Gastrocnemius medialis (tissue), 4 donors: ENCODE measurements around the gene CRKL. TPM values are rescaled to one million over a fixed set of nuclear protein-coding genes. Genes with fewer than 3 reads are reported as not detected.
"Not testable (repeated sequence)": the region's sequence is repeated elsewhere in the genome, so short reads cannot be mapped to it uniquely, and the experiment has no call there.

Source experiments
- ATAC-seq, 2 donors: fragments of 150-250 bp; one replicate each; pipeline ENCODE4 v1.9.1; 2016
- DNase-seq, 2 donors: peaks; one replicate each; pipeline ENCODE4 v3.0.0-alpha.2; 2019
- H3K27ac ChIP-seq, 4 donors: fragments of 200-600 bp; sonication (generic); 1 replicate in 1 of 4; 2 replicates in 3 of 4; pipeline ENCODE4 v1.5.1; 2016 to 2018; ENCODE audit warnings: mild to moderate bottlenecking in 2 of 4, moderate library complexity in 1 of 4
- H3K27me3 ChIP-seq, 3 donors: fragments of 200-600 bp; sonication (generic) in 2 of 3; 1 replicate in 1 of 3; 2 replicates in 2 of 3; pipeline versions ENCODE4 v1.5.1 to v1.6.0; 2016 to 2019; ENCODE audit warnings: mild to moderate bottlenecking in 1 of 3, moderate library complexity in 1 of 3
- H3K36me3 ChIP-seq, 2 donors: fragments of 200-600 bp; sonication (generic) in 1 of 2; one replicate each; pipeline ENCODE4 v1.5.1; 2017 to 2018
- H3K4me1 ChIP-seq, 2 donors: fragments of 200-600 bp; sonication (generic) in 1 of 2; one replicate each; pipeline ENCODE4 v1.5.1; 2016 to 2017; ENCODE audit warnings: mild to moderate bottlenecking in 2 of 2
- H3K4me3 ChIP-seq, 4 donors: fragments of 200-600 bp; sonication (generic) in 3 of 4; 1 replicate in 1 of 4; 2 replicates in 3 of 4; pipeline ENCODE4 v1.5.1; 2016 to 2019; ENCODE audit warnings: mild to moderate bottlenecking in 2 of 4
- H3K9me3 ChIP-seq, 3 donors: fragments of 200-600 bp; sonication (generic) in 2 of 3; 1 replicate in 1 of 3; 2 replicates in 2 of 3; pipeline ENCODE4 v1.5.1; 2016 to 2019
- POLR2A ChIP-seq, 2 donors: fragments of 450-650 bp; IDR thresholded peaks; one replicate each; pipeline ENCODE4 v1.6.1; 2017; ENCODE audit warnings: antibody characterized with exemption in 2 of 2, mild to moderate bottlenecking in 2 of 2, moderate library complexity in 2 of 2
- in situ Hi-C, 4 donors: fragments of 200-750 bp; cut with MboI; loops; one replicate each; pipeline versions ENCODE4 v1.15.0 to v1.8.0; 2017; ENCODE audit warnings: low sequenced_read_pairs in 4 of 4
- intact Hi-C: fragments of 100-400 bp; cut with DNase I; formaldehyde crosslinking; loops from one replicate; pipeline ENCODE4 v1.15.1; 2023; ENCODE audit warnings: low total_unique reads
- total RNA-seq, 4 donors: library from RNA; depleted of rRNA; stranded (reverse); fragments of >200 nt; gene quantifications; one replicate each; pipeline versions ENCODE4 v1.1.0 to v1.2.3, GENCODE V29; 2016
- TF ChIP-seq, protein P1 (sequence below), 5 experiments: fragments of 450-650 bp in 3 of 5; fragments of 200-600 bp in 2 of 5; sonication (generic) in 2 of 5; IDR thresholded peaks in 4 of 5; conservative IDR thresholded peaks in 1 of 5; 1 replicate in 4 of 5; 2 replicates in 1 of 5; pipeline ENCODE4 v1.5.1; 2016 to 2019; ENCODE audit warnings: antibody characterized with exemption in 5 of 5, mild to moderate bottlenecking in 3 of 5, moderate library complexity in 3 of 5

The CRKL gene
- total RNA-seq, 4 donors from 2014 or later = 73.3 to 109 (median 84.7) TPM

DNA sequence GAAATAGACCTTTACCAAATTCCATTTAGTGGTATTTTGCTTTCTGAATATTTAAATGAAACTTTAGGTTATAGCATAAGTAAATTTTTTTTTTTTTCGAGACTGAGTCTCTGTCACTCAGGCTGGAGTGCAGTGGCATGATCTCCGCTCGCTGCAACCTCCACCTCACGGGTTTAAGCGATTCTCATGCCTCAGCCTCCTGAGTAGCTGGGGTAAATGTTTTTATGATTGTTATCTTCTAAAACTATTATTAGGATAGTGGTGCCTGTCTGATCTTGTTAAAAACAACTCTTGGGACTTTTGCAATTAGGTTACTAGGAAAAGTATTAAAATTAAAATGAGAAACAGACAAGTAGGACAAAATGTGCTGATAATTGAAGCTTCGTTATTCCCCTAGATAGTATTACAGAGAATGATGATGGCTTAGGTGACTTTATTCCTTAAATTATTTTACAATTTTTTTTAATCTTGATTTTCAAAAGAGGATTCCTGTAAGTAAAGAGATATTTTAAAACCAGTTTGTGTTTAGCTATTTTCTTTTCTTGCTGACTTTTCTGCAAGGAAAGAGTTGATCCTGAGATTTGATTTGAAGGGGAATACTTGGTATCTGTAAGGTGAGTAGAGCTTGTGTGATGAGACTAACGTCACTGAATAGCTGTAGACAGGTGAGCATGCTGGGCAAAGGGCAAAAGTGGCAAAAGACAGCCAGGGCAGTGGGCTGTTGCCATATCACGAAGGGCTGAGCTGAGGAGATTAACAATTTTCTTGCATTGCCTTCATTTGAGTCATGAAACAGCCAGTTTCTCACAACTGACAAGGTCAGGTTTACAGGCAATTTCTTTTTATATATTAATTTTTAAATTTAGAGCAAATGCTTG is 20.8 kb downstream of the CRKL start:
- TF ChIP-seq POLR2A (IDR thresholded peaks at IDR 0.05) = no peak
- TF ChIP-seq, protein P1, sequence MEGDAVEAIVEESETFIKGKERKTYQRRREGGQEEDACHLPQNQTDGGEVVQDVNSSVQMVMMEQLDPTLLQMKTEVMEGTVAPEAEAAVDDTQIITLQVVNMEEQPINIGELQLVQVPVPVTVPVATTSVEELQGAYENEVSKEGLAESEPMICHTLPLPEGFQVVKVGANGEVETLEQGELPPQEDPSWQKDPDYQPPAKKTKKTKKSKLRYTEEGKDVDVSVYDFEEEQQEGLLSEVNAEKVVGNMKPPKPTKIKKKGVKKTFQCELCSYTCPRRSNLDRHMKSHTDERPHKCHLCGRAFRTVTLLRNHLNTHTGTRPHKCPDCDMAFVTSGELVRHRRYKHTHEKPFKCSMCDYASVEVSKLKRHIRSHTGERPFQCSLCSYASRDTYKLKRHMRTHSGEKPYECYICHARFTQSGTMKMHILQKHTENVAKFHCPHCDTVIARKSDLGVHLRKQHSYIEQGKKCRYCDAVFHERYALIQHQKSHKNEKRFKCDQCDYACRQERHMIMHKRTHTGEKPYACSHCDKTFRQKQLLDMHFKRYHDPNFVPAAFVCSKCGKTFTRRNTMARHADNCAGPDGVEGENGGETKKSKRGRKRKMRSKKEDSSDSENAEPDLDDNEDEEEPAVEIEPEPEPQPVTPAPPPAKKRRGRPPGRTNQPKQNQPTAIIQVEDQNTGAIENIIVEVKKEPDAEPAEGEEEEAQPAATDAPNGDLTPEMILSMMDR (IDR thresholded peaks at IDR 0.05 in 4 of 5, conservative IDR thresholded peaks at IDR 0.05 in 1 of 5) = no peak
- in situ Hi-C loops = no loop called here
- no peaks in the 10 kb centered on the region for H3K27me3 ChIP-seq
- ATAC-seq = no peak
- no peaks in the 10 kb centered on the region for H3K9me3 ChIP-seq
- peaks cover 59 to 70% of the 10 kb centered on the region in 2 donors for H3K4me1 ChIP-seq
- H3K4me3 ChIP-seq = no peak overlapping the region
- no peak for DNase-seq
- intact Hi-C loops = no loop called here
- H3K27ac ChIP-seq = peak overlapping the region; percentile 2 to 49 (median 20)
- H3K36me3 ChIP-seq = peaks cover 0 to 18% of the 10 kb centered on the region in 2 donors

DNA sequence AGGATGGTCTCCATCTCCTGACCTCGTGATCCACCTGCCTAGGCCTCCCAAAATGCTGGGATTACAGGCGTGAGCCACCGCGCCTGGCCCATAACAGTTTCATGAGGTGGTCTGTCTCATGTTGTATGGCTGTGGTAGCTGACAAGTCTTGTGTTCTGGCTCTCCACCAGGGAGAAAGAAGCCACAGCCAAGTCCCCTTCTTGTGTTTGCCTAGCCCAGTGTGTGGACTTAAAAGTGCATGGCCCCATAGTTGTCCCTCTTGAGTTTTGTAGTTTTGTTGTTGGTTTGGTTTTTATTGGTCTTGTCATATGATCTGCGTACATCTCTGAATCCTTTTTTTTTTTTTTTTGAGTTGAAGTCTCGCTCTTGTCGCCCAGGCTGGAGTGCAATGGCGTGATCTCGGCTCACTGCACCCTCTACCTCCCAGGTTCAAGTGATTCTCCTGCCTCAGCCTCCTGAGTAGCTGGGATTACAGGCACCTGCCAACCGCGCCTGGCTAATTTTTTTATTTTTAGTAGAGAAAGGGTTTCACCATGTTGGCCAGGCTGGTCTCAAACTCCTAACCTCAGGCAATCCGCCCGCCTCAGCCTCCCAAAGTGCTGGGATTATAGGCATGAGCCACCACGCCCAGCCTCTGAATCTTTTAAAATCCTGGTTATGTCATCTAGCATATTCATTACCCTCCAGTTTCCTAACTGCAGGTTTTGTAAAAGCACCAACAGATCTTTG is 22.4 kb downstream of the CRKL start:
- H3K27me3 ChIP-seq, in situ Hi-C loops, DNase-seq, H3K4me3 ChIP-seq, H3K36me3 ChIP-seq, intact Hi-C loops, H3K9me3 ChIP-seq, ATAC-seq: not testable (repeated sequence)
- Histone ChIP-seq H3K27ac (peak overlapping the region in 1 of 4 donors; percentile 21), H3K4me1 (peaks cover 59 to 70% of the 10 kb centered on the region in 2 donors)

DNA sequence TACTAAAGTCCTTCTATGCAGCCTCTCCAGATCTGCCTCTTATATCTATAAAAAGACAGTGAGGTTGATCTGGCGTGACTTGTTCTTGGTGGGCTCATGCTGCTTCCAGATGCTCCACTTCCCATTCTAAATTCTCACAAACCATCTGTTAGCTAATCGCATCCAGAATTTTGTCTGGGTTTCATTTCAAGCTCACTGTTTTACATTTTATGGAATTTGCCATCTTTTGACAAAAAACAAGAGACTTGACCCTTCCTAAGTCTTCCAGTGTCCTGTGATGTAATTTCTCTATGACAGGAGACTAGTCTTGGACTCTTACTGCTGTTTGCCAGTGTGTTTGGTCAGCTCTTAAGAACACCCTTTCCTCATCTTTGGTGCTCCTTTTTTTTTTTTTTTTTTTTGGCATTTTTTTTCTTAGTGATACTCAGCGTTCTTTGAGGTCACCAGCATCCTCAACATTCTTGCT is 23.0 kb downstream of the CRKL start:
- Histone ChIP-seq H3K27me3 (no peaks in the 10 kb centered on the region), H3K27ac (peak overlapping the region in 1 of 4 donors; percentile 21), H3K9me3 (no peaks in the 10 kb centered on the region), H3K4me1 (peaks cover 64 to 68% of the 10 kb centered on the region in 2 donors), H3K36me3 (peaks cover 0 to 6% of the 10 kb centered on the region in 2 donors), H3K4me3 (no peak overlapping the region)
- in situ Hi-C loops (no loop called here), intact Hi-C loops (no loop called here)
- TF ChIP-seq POLR2A (IDR thresholded peaks at IDR 0.05) = no peak
- TF ChIP-seq, protein P1 (IDR thresholded peaks at IDR 0.05 in 4 of 5, conservative IDR thresholded peaks at IDR 0.05 in 1 of 5) = no peak
- ATAC-seq = peak in 1 of 2 donors; percentile 21
- DNase-seq = no peak

DNA sequence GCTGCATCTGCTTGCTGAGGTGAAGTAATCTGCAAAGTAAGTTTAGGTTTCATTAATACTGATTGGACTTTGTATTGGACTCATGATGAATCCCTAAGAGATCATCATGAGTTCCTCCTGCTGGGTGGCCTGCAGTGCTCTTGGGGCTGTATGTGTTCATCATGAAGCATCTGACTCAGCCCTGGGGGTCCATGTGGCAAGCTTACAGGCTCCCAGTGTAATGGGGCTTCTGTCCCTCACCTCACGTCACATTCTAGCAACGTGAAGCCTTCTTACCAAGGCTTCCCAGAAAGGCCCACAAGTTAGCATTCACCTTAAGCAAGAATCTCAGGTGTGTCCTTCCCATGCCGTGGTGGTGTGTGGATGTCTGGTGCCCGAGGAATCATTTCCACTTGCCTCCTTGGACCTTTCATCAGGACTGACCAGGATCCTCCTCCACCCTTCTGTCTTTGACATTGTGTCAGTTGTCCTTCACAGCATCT is 23.7 kb downstream of the CRKL start:
- DNase-seq = no peak
- no peak overlapping the region for H3K4me3 ChIP-seq
- intact Hi-C loops (no loop called here), in situ Hi-C loops (no loop called here)
- no peak for TF ChIP-seq POLR2A (IDR thresholded peaks at IDR 0.05)
- TF ChIP-seq, protein P1 (IDR thresholded peaks at IDR 0.05 in 4 of 5, conservative IDR thresholded peaks at IDR 0.05 in 1 of 5) = no peak
- H3K4me1 ChIP-seq = peaks cover 63 to 70% of the 10 kb centered on the region in 2 donors
- no peaks in the 10 kb centered on the region for H3K27me3 ChIP-seq
- no peak overlapping the region for H3K27ac ChIP-seq
- no peaks in the 10 kb centered on the region for H3K9me3 ChIP-seq
- no peak for ATAC-seq
- H3K36me3 ChIP-seq = no peaks in the 10 kb centered on the region

DNA sequence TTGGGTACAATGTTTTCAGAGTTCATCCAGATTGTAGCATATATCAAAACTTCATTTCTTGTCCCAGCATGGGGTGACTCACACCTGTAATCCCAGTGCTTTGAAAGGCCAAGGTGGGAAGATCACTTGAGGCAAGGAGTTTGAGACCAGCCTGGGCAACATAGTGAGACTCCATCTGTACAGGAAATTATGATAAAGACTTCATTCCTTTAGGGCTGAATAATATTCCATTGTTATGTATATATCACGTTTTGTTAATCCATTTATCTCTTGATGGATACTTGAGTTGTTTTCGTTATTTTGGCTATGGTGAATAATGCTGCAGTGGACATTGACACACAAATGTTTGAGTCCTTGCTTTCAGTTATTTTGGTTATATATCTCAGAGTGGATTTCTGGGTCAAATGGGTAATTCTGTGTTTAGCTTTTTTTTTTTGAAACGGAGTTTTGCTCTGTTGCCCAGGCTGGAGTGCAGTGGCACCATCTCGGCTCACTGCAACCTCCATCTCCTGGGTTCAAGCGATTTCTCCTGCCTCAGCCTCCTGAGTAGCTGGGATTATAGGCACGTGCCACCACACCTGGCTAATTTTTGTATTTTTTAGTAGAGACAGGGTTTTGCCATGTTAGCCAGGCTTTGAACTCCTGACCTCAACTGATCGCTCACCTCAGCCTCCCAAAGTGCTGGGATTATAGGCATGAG is 25.1 kb downstream of the CRKL start:
- H3K27me3 ChIP-seq, DNase-seq, H3K27ac ChIP-seq, intact Hi-C loops, ATAC-seq, in situ Hi-C loops, H3K4me3 ChIP-seq, H3K36me3 ChIP-seq, H3K9me3 ChIP-seq: not testable (repeated sequence)
- peaks cover 59 to 65% of the 10 kb centered on the region in 2 donors for H3K4me1 ChIP-seq
